Jurkat, Clone E6-1 (cell line): ENCODE data around the gene PKHD1.

Source experiments
- DNase-seq: peaks from one replicate; pipeline ENCODE4 v3.0.0-alpha.2; 2011; ENCODE audit warnings: low read depth, low spot score
- H3K4me3 ChIP-seq: 2 replicates; pipeline ENCODE4 v1.5.1; 2011; ENCODE audit warnings: mild to moderate bottlenecking, low read length, control low read depth, moderate library complexity

The PKHD1 gene

DNA sequence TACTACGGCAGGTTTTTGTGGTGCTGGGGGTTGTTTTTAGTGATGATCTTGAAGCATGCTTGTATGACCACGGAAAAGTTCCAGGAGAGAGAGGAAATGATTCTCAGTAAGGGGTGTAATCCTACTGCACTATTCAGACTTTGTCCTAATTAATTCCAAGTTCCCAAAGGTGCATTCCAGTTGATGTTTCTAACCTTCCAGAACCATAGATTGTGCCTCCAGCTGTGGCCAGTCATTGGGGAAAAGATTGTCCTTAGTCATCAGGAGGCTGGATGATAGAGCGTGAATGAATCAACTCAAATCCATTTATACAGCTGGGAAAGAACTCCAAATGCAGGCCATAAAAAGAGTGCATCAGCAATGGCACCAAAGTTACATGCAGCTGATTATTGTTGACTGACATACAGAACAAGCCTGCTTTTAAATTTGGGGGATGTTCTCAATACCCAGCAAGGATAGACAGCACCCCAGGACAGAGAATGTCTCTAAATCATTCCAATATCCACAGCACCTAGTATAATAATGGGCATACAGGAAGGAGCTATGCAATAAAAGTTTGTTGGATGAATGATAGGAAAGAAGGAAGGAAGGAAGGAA, 27.8 kb upstream of the PKHD1 start:
- H3K4me3 ChIP-seq = no peak overlapping the region
- no peak for DNase-seq

DNA sequence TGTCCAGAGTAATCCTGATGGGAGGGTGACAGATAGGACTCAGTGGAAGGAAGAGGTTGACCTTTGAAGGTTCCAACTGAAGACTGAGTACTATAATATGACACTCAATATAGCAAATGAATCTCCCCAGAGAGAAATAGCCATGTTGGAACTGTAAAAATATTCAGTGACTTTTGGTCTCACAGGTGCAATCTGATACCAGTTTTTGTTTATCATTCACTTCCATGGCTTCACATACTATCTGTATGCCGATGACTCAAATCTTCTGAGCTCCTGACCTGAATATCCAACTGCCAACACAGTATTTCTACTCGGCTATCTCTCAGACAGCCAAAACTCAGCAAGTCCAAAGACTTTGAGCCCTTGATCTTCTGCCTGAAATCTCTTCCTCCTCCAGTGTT, 21.8 kb upstream of the PKHD1 start:
- no peak overlapping the region for H3K4me3 ChIP-seq
- DNase-seq = no peak

DNA sequence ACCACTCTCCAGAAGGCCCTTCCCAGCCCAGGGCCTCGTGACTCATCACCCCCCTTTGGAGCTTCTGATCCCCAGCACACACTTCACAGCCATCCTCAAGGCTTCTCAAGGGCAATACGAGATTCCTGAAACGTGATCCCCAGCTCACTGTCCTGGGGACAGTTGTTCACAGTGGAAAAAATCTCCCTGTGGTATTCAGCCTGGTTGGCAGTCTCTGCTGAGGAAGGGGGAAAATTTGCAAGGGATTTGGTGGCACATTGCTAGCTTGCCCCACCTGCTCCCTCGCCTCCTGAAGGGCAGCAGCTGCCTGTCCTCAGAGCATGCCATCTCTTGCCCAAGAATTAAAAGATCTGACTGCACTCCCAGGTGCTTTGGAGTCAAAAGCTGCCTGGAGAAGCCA, 20.7 kb upstream of the PKHD1 start:
- no peak overlapping the region for H3K4me3 ChIP-seq
- DNase-seq = no peak

DNA sequence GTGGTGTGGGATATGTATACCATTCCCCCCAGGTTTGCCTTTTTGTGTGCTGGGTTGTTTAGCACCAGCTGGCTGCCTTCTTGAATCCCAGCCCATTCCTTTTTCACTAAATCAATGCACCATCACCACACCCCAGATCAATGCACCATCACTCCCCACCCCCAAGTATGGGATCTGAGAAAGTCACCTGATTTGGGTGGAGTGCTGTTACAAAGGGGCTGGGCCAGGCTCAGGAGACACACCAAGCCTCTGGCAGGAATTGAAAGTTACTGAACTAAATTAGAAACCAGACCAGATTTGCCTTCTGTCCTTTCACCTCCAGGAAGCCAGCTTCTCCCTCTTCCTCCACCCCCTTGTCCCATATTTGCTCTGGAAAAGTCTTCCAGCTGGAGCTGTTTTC, 19.6 kb upstream of the PKHD1 start:
- no peak overlapping the region for H3K4me3 ChIP-seq
- no peak for DNase-seq

DNA sequence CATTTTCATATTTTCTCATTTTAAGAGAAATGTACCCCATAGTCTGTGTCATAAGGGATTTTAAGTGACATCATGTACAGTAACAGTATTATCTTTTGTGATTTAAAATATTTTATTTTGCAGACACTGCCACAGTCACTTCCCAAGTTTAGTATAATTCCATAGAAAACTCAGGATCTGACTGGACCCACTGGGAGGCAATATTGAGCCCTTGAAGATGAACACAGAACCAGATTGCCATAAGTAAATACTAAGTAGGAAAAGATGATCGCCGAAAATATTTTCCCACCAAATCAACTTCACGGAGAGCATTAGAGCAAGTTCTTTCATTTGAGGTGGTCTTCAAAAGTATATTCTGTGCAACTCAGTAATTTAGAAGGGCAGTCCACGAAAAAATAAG, 17.6 kb upstream of the PKHD1 start:
- no peak for DNase-seq
- H3K4me3 ChIP-seq = no peak overlapping the region

DNA sequence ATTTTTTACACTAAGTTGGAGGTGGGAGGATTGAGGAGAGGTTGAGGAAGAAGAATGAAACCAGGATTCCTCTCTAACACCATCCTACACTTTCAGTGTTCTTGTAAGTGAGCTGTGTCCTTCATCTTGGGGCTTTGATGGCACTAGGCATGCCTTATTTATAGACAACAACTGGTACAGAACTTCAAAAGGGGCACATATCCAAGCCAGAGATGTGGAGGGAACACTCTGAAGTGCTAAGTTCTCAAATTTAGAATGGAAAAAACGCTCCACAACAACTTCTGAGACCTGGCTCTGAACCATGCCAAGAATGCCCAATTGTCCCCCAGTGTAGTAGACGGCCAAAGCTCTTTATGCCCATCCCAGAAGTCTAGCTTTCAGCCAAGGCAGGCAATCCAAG, 16.2 kb upstream of the PKHD1 start:
- no peak for DNase-seq

DNA sequence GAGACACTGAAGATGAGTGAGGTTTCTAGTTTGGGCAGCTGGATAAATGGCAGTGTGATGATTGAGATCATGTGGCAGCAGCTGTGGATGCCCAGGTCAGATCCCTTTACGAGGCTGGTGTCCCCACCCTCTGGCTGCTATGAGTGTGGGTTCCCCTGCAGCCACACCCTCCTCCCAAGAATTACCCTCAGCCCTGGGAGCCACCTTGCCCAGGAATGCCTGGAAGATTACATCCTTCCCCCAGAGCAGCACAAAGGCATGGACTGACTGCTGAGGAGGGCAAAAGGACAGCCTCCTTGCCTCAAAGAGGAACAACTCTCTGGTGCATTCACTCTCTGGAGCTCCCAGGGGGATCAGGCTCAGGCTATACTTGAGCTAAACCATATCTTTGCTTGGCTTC, 15.0 kb upstream of the PKHD1 start:
- no peak for DNase-seq
- no peak overlapping the region for H3K4me3 ChIP-seq

More for the DNA sequence above, 16.2 kb upstream of the PKHD1 start:
- H3K4me3 ChIP-seq = no peak overlapping the region

DNA sequence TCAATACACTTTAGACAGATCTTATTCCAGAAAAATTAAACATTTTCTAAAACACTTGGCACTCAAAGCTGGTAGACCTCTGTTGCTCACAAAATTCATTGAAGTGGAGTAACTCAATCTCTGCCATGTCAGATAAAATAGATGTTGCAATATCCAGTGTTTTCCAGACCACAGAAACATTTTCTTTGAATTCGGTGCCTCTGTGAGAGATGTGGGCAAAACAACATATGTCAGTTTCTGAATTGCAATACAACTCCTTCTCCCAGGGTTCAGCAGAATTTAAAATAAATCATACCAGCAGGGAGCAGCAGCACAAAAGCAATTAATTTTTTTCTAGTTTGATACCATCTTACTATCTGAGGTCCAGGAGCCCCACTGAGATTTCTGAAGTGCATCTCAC, 11.3 kb upstream of the PKHD1 start:
- DNase-seq = peak; percentile 8
- H3K4me3 ChIP-seq = no peak overlapping the region

DNA sequence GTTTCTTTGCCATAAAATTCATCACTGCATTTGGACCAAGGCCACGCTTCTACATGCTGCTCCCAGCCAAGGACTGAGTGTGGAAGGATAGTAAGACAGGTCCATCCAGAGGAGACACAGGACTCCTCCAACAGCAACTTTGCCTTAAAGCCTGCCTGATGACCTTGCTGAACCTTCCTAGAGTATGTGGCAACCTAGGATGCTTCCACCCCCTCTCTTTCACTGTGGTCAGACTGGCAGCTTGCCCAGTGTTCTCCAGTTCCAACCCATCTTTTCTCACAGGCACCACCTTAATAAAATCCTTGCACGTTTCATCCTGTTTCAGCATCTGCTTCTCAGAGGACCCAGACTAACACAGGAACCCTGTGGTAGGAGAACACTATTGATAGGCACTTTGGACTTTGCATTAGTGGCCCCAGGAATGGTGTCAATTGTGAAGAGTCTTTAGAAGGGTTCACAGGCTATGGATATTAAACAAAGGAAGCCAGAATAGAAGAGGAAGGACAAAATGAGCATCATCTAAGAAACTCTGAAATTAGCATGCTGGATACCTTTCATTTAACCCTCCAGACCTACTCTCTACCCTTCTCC, 2.4 kb upstream of the PKHD1 start:
- no peak overlapping the region for H3K4me3 ChIP-seq
- DNase-seq = no peak

DNA sequence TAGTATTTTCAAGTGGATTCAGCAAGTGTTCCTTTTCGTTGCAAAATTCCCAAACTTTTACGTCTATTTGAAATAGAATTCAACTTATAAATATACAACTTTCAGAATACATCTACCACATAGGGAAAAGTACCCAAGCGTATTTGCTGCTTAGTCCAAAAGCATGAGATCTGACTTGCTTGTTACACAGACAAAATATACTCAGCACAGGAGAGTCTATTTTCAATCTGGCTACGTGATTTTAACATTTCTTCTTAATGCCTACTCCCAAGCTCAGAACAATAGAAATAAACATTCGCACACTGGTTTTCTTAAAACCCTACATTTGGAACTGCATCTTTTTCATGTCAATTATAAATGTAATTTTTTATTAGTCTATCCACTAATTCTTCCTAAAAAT, 672 bp downstream of the PKHD1 start:
- no peak for DNase-seq

DNA sequence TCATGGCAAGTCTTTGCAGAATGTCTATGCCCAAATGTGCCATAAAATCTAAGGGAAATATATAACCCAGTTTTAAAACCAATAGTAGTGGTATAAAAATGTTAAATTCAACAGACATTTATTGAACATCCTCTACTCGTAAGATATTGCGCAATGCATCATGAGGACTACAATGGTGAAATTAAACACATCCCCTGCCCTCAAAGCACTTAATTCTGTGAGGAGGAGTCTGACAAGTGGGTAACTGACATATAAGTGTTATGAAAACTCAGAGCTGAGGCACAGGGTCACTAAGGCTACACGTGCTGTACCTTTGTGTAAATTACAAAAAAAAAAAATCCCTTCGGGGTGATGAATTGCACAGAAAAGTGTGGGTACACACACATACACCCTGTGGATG, 6.2 kb downstream of the PKHD1 start:
- no peak overlapping the region for H3K4me3 ChIP-seq
- no peak for DNase-seq

More for the DNA sequence above, 672 bp downstream of the PKHD1 start:
- H3K4me3 ChIP-seq = no peak overlapping the region

DNA sequence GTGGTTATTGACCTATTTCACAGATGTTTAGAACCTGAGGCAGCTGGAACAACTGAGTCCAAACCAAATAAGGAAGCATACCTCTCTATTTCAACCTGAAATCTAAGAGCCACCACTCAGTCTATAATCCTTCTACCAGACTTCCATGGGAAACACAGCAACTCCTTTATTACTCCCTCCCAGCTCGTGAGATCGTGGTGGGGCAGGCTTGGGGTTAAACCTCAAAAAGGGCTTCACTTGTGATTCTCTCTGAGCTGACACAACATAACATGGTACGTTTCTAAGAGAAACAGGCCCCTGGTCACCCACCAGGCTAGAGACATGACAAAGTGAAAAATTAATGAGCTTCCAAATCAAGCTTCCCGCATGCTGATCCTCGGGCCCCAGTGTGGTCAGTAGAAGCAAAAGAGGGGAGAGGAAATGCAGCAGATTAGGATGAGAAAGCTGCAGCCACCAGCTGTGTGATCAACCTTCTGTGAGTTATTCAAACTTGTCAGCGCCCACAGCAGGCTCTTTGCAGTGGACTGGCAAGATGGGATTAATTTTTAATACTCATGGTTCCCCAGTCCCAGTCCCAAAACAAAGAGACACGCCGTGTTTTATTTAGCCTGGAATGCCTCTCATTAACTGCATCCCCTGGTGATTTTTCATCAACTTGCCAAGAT, 9.3 kb downstream of the PKHD1 start:
- no peak overlapping the region for H3K4me3 ChIP-seq
- DNase-seq = no peak

DNA sequence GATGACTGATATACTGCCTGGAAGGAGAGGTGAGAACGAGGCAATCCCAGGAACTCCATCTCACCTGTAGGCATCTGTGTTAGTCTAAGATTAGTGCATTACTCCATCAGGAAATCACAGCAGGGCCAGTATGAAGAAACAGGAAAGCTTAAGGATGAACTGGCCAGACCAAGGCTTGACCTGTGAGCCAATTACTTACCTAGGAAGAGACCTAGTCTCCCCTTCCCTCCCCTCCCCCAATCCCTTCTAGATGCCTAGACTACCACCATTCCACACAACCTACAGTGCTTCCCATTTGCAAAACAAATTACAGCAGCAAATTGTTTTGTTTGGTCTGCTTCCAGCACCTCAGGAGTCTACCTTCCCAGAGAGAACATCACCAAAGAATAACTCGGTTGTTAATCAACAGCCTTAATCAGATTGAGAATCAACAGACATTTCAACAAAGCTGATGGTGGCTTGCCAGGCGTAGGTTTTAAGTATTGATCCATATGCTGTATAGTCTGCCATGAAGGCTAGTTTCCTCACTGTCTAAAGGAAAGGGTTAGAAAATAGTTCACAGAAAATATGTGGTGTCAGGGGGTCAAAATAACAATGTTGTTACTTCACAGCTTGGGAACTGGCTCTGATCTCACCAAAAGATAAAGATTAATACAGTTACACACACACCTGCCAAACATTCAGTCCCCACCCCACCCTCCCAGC, 10.1 kb downstream of the PKHD1 start:
- no peak overlapping the region for H3K4me3 ChIP-seq
- no peak for DNase-seq

DNA sequence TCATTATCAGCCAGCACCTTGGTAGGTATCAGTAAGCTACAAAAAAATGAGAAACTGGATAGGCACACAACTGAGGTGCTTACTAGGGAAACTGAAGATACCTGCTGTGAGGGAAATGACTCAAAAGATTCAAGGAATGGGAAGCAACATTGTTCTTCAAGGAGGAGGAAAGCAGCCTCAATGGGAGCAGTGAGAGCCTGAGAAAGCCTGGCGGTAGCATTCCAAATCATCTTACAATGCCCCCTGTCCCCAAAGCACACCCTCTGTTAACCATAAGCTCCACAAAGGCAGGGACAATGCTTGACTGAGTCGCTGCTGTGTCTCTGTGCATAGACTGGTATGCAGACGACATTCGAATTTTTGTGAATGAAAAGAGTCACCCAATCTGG, 10.6 kb downstream of the PKHD1 start:
- no peak for DNase-seq
- no peak overlapping the region for H3K4me3 ChIP-seq

DNA sequence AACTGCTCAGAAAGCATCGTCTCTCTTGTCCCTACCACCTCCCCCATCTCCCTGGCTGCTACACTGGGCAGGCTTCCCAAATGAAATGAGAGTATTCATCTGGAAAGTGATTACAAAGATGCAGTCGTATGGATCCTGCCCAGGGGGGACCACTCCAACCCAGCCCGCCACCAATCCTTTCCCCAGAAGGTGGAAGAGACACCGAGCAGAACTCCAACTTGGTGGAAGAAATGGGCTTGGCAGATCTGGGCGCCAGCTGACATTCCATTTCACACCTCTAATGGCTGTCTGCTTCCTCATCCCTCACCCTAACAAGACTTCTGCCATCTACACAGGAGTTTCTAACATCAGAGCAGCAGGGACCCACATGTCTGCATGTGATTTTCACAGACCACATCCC, 12.7 kb downstream of the PKHD1 start:
- no peak for DNase-seq
- H3K4me3 ChIP-seq = no peak overlapping the region

DNA sequence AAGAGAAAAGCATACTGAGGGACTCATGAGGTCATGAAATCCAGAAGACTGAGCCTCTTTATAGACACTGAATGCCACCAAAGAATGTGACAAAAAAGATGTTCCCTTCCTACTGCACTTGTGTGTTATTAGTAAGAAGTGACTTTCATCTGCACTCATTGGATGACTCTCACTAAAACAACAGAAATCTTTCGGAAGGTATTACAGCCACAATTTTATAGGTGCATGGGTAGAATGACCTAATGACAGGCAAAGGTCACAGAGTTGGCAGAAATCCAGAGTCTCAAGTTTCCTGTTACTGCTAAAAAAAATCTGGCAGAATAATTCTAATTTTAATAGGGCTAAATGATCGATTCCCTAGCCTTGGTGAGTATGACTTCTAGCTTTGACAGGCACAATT, 13.3 kb downstream of the PKHD1 start:
- no peak for DNase-seq

DNA sequence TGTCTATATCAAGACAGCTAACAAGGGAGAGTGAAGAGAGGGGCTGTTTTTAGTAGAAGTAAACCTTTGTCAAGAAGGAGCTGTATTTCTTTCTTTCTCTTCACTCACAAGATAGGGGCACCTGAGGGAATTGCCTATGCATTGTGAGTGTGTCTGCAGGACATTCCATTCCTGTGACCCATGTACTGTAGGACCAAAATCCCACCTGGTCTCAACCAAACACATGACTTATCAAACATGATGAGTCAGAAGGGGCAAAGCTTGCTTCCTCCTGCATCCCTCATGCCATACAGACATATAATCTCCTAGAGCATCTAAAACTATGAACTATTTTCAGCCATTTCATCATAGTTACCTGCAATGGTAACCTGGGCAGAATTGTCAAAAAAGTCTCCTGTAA, 21.8 kb downstream of the PKHD1 start:
- no peak overlapping the region for H3K4me3 ChIP-seq
- no peak for DNase-seq

More for the DNA sequence above, 13.3 kb downstream of the PKHD1 start:
- no peak overlapping the region for H3K4me3 ChIP-seq

DNA sequence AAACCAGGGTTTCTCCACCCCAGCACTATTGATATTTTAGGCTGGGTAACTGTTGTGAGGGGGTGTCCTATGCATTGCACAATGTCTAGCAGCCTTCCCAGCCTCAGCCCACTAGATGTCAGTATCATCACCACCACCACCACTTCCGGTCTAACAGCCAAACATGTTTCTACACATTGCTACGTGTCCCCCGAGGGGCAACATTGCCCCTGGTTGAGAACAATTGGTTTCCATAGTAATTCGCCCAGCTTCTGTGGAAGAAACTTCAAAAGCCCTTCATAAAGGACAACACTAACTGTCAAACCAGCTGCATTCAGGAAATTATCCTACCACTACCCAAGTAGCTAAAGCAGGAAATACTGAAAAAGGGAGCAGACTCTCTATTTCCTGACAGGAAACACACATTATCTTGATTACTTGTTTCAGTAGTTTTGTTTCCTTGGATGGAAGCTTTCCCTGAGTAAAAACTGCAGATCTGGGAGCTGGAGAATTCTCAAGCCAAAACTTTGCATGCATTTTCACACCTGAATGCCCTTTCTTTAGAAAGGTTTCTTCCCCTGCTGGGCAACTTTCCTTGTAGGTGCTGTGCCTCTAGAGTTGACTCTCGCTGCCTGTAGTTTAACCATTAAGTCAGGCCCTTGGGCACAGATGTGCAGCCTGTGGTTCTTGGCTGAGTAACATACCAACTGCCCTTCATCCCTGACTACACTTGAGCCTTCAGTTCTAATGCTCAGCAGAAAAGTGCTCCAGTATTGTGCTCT, 23.6 kb downstream of the PKHD1 start:
- H3K4me3 ChIP-seq = no peak overlapping the region; the same call in 1 of the 2 replicates
- DNase-seq = peak; percentile 80

DNA sequence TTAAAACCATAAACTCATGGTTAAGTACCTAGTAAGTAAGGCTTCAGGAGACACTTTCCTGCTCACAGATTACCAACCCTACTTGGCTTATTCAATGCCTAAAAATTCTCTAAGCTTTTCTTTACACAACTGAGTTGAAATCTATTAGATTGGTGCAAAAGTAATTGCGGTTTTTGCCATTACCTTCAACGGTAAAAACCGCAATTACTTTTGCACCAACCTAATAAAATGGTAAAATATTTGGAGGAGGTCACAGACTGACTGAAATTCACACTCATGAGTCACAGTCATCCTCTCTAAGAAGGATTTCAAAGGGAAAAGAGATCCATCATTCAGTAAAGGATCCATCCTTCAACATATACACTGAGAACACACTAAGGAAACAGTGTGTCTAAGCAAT, 25.9 kb downstream of the PKHD1 start:
- H3K4me3 ChIP-seq = no peak overlapping the region
- DNase-seq = no peak

DNA sequence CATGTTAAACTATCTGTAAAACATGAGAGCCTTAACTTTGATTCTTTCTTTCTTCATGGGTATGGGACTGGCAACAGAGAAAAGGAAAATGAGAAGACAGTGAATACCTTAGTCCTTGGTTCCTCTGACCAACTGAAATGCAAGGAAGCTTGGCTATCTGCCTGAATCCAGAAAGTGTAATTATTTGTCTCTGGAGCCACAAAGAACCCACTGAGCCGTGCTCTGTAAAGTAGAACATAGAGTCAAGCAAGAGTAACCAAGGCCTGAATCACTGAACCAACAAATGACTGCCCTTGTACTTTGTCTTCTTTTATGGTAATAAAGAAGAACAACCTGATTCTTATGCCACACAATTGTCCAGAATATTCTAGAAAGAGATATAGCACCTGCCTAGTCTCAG, 27.6 kb downstream of the PKHD1 start:
- DNase-seq = no peak
- no peak overlapping the region for H3K4me3 ChIP-seq
